K562 (cell line): ENCODE measurements around the gene ATP6V1F. TPM values are rescaled to one million over a fixed set of nuclear protein-coding genes. Genes with fewer than 3 reads are reported as not detected.

ENCODE experiments used
- GTF2E2 ChIP-seq: fragments of 200-800 bp; sonication (Bioruptor generic); IDR thresholded peaks from 2 replicates; pipeline ENCODE4 v1.6.1; 2016; ENCODE audit warnings: missing genetic modification characterization, missing compliant biosample characterization
- NUFIP1 ChIP-seq: fragments of 450-650 bp; IDR thresholded peaks from 2 replicates; pipeline ENCODE4 v1.6.1; 2018; ENCODE audit not compliant: partially characterized antibody
- SAFB2 ChIP-seq: fragments of 200-400 bp; formaldehyde crosslinking; IDR thresholded peaks from 2 replicates; pipeline ENCODE4 v1.6.1; 2018; ENCODE audit warnings: borderline replicate concordance, low read length, low read depth, moderate library complexity; ENCODE audit not compliant: severe bottlenecking
- SMAD2 ChIP-seq: fragments of 150-350 bp; IDR thresholded peaks from 2 replicates; pipeline ENCODE4 v1.6.1; 2014; ENCODE audit warnings: low read depth, mild to moderate bottlenecking, low read length
- ZNF551 ChIP-seq: fragments of 250-450 bp; sonication (Bioruptor Pico); IDR thresholded peaks from 2 replicates; pipeline ENCODE4 v1.5.0; 2021; ENCODE audit warnings: mild to moderate bottlenecking, moderate library complexity
- ZNF780A ChIP-seq: fragments of 250-450 bp; sonication (Bioruptor Pico); IDR thresholded peaks from 2 replicates; pipeline ENCODE4 v1.5.0; 2021; ENCODE audit warnings: mild to moderate bottlenecking
- polyA plus RNA-seq, 8 experiments: library from polyadenylated mRNA; depleted of rRNA in 4 of 8; stranded (reverse) in 5 of 8; unstranded in 3 of 8; fragments of >200 nt; fragmentation: Nextera tagmentation in 2 of 8; fragmentation: Illumina TruSeq in 1 of 8; extraction: Ambion mirVana in 2 of 8; extraction: Trizol in 1 of 8; gene quantifications; 2 replicates each; pipeline versions ENCODE4 v1.2.1 to v1.2.3, GENCODE V29; 2011 to 2014; ENCODE audit warnings: inconsistent platforms in 1 of 8, missing spikeins in 1 of 8
- total RNA-seq, 7 experiments: library from RNA; depleted of rRNA in 6 of 7; stranded (reverse); fragments of >200 nt in 6 of 7; fragmentation: Illumina TruSeq in 2 of 7; extraction: Trizol in 2 of 7; gene quantifications; 2 replicates each; pipeline versions ENCODE4 v1.2.1 to v1.2.3, GENCODE V29; 2011 to 2021; ENCODE audit warnings: low replicate concordance in 1 of 7
- TF ChIP-seq, protein P1 (sequence below), 2 experiments: fragments of 450-650 bp; IDR thresholded peaks; 2 replicates each; pipeline ENCODE4 v1.6.1; 2016; ENCODE audit warnings: mild to moderate bottlenecking in 2 of 2, borderline replicate concordance in 1 of 2, low read depth in 1 of 2, moderate library complexity in 1 of 2
- TF ChIP-seq, protein P2 (sequence below): sonication (generic); formaldehyde crosslinking; IDR thresholded peaks from 2 replicates; pipeline ENCODE4 v1.8.0; 2022; ENCODE audit warnings: mild to moderate bottlenecking, missing genetic modification reagents
- TF ChIP-seq, protein P3 (sequence below): fragments of 250-450 bp; sonication (Bioruptor Pico); IDR thresholded peaks from 2 replicates; pipeline ENCODE4 v1.8.0; 2021; ENCODE audit warnings: moderate library complexity, mild to moderate bottlenecking, inconsistent platforms
- TF ChIP-seq, protein P4 (sequence below): fragments of 250-450 bp; sonication (Bioruptor Pico); IDR thresholded peaks from 2 replicates; pipeline ENCODE4 v1.5.0; 2020; ENCODE audit warnings: mild to moderate bottlenecking, borderline replicate concordance

Gene ATP6V1F
- total and polyA plus RNA-seq, 9 of the 15 experiments (the other 6 are each of a cell fraction or from before 2014, with no cell fraction given): 206 to 1,123 (median 542) TPM

DNA sequence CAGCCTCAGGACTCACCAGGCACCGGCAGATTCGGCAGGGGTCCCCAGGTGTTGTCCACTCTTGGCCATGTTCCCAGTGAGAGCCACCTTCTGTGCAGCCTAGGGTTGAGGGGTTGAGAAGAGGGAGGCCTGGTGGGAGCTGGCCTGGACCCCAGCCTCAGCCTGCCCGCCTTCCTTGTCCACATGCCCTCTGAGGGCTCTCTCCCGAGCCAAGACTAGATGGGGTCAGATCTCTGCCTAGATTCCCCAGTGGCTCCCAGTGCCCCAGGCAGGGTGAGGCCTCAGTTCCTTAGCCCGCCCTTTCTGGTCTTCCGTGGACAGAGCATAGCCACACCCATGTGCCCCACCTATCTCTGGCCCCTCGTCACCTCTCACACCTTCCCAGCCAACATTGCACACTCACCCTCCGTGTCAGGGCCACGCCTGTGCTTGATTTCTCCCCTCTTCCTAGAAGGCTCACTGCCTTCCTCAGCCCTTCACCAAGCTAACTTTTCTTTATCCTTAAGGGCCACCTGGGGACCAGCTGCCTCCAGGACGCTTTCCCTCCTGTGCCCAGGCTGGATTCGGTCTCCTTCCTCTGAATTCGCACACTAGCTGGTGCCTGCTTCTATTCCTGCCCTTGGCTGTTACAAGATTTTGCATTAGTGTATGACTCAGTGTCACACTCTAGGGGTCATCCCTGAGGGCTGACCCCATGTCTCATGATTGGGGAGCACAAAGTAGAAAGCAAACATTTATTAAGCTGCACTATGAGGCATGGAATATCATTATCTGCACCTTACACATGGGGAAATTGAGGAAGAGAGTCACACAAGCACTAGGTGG lies 40.3 kb downstream of the ATP6V1F start (continued):
- TF ChIP-seq, protein P1, sequence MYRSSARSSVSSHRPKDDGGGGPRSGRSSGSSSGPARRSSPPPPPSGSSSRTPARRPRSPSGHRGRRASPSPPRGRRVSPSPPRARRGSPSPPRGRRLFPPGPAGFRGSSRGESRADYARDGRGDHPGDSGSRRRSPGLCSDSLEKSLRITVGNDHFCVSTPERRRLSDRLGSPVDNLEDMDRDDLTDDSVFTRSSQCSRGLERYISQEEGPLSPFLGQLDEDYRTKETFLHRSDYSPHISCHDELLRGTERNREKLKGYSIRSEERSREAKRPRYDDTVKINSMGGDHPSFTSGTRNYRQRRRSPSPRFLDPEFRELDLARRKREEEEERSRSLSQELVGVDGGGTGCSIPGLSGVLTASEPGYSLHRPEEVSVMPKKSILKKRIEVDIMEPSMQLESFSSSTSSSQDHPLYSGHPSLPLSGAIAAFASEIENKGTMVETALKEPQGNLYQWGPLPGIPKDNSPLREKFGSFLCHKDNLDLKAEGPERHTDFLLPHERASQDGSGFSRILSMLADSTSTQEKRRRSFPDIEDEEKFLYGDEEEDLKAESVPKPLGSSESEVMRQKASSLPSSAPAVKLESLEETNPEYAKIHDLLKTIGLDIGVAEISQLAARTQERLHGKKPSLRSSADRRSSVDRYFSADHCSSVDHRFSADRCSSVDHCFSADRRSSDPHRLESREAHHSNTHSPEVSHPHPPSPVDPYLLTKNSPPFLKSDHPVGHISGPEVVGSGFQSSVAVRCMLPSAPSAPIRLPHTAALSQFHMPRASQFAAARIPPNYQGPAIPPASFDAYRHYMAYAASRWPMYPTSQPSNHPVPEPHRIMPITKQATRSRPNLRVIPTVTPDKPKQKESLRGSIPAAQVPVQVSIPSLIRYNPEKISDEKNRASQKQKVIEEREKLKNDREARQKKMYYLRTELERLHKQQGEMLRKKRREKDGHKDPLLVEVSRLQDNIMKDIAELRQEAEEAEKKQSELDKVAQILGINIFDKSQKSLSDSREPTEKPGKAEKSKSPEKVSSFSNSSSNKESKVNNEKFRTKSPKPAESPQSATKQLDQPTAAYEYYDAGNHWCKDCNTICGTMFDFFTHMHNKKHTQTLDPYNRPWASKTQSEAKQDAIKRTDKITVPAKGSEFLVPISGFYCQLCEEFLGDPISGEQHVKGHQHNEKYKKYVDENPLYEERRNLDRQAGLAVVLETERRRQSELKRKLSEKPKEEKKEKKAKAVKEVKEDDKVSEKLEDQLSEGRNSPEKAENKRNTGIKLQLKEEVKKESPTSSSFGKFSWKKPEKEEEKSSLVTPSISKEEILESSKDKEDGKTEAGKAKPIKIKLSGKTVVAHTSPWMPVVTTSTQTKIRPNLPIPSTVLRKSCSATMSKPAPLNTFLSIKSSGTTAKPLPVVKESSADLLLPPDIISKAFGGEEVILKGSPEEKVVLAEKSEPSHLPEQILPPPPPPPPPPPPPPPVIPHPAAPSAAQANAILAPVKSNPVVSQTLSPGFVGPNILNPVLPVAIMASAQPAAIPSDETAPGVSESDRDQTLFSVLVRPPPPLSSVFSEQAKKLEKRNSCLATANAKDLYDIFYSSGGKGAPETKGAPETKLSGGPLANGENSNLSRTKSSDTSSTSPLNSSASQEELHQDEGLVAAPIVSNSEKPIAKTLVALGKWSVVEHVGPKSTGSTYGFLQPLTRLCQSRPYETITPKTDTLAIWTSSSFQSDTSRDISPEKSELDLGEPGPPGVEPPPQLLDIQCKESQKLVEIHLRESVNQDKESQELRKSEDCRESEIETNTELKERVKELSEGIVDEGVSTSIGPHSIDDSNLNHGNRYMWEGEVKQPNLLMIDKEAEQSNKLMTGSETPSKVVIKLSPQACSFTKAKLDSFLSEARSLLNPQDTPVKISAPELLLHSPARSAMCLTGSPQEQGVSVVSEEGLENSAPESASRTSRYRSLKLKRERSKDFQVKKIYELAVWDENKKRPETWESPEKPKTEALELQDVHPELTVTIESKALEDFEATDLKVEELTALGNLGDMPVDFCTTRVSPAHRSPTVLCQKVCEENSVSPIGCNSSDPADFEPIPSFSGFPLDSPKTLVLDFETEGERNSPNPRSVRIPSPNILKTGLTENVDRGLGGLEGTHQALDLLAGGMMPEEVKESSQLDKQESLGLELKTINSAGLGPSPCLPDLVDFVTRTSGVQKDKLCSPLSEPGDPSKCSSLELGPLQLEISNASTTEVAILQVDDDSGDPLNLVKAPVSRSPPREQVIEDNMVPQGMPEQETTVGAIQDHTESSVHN (IDR thresholded peaks at IDR 0.05; ENCODE audit: borderline replicate concordance in 1 of 2, low read depth in 1 of 2): no peak
- no peak for TF ChIP-seq NUFIP1
- no peak for TF ChIP-seq GTF2E2
- TF ChIP-seq ZNF780A (CRISPR knock-in tag): no peak
- TF ChIP-seq SMAD2: no peak
- TF ChIP-seq, protein P2, sequence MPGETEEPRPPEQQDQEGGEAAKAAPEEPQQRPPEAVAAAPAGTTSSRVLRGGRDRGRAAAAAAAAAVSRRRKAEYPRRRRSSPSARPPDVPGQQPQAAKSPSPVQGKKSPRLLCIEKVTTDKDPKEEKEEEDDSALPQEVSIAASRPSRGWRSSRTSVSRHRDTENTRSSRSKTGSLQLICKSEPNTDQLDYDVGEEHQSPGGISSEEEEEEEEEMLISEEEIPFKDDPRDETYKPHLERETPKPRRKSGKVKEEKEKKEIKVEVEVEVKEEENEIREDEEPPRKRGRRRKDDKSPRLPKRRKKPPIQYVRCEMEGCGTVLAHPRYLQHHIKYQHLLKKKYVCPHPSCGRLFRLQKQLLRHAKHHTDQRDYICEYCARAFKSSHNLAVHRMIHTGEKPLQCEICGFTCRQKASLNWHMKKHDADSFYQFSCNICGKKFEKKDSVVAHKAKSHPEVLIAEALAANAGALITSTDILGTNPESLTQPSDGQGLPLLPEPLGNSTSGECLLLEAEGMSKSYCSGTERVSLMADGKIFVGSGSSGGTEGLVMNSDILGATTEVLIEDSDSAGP (CRISPR knock-in tag): no peak
- no peak for TF ChIP-seq SAFB2
- TF ChIP-seq, protein P3, sequence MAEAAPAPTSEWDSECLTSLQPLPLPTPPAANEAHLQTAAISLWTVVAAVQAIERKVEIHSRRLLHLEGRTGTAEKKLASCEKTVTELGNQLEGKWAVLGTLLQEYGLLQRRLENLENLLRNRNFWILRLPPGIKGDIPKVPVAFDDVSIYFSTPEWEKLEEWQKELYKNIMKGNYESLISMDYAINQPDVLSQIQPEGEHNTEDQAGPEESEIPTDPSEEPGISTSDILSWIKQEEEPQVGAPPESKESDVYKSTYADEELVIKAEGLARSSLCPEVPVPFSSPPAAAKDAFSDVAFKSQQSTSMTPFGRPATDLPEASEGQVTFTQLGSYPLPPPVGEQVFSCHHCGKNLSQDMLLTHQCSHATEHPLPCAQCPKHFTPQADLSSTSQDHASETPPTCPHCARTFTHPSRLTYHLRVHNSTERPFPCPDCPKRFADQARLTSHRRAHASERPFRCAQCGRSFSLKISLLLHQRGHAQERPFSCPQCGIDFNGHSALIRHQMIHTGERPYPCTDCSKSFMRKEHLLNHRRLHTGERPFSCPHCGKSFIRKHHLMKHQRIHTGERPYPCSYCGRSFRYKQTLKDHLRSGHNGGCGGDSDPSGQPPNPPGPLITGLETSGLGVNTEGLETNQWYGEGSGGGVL (CRISPR knock-in tag): no peak
- TF ChIP-seq, protein P4, sequence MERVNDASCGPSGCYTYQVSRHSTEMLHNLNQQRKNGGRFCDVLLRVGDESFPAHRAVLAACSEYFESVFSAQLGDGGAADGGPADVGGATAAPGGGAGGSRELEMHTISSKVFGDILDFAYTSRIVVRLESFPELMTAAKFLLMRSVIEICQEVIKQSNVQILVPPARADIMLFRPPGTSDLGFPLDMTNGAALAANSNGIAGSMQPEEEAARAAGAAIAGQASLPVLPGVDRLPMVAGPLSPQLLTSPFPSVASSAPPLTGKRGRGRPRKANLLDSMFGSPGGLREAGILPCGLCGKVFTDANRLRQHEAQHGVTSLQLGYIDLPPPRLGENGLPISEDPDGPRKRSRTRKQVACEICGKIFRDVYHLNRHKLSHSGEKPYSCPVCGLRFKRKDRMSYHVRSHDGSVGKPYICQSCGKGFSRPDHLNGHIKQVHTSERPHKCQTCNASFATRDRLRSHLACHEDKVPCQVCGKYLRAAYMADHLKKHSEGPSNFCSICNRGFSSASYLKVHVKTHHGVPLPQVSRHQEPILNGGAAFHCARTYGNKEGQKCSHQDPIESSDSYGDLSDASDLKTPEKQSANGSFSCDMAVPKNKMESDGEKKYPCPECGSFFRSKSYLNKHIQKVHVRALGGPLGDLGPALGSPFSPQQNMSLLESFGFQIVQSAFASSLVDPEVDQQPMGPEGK: no peak
- no peak for TF ChIP-seq ZNF551
